GM19467 (cell line): Measurements from ENCODE around the gene KLHL18.
"Not testable (repeated sequence)": the region's sequence is repeated elsewhere in the genome, so short reads cannot be mapped to it uniquely, and the experiment has no call there.

Experiments used
- ATAC-seq: cut with Tn5 transposase; IDR thresholded peaks from one replicate; pipeline ENCODE4 v1.9.1; 2021; ENCODE audit warnings: mild to moderate bottlenecking, moderate library complexity; ENCODE audit not compliant: unreplicated experiment

KLHL18 gene

DNA sequence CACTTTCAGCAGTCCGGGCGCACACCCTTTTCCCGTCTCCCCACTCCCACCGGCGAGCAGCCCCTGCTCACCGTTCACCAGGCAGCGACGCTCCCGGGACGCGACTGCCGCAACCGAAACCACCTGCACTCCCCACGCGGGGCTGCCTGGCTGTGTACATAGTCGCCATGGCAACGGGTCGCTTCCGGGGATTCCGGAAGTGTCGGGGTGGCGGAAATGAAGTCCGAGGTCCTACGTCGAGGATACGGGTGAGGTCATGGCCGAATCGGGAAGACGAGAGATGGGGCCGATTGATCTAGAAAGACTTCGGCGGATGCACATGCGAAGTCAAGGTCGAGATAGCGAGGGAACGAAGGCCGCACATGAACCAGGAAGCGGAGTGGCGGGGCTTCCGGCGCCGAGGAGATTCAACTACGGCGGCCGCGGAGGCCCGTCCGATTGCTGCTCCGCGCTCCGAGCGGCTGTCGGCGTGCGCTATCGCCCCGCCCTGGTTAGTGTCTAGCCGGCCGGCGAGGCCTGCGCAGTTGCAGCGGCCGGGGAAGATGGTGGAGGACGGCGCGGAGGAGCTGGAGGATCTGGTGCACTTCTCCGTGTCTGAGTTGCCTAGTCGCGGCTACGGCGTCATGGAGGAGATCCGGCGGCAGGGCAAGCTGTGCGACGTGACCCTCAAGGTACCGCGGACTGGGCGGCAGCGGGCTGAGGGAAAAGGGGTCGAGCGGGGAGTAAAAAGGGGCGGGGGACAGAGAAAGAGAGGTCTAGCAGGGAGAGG is at the start of gene KLHL18, which contains the start of gene KIF9:
Gene KLHL18, plus strand, starts transcription at position 521 of the 769 bp plus-strand sequence. Its CDS starts 22 bp downstream, at position 543.
Gene KIF9, minus strand, starts transcription at position 376 of the 769 bp plus-strand sequence. CDS start 5,425 bp downstream, outside the sequence.
- ATAC-seq = peak; percentile 75

DNA sequence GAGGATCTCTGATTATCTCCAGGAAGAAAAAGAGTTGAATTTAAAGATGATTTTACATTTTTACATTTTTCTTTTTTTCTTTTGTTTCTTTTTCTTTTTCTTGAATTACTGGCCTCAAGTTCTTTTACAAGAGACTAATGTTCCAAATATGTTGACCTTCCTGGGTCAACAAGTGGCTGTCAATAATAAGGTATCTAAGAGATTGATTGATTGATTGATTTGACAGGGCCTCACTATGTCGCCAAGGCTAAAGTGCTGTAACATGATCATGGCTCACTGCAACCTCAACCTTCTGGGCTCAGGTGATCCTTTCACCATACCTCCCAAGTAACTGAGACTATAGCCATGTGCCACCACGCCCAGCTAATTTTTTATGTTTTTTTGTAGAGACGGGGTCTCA is 44.7 kb upstream of the KLHL18 start:
- ATAC-seq = no peak

GRCh38 chr3:47239929-47240328 is 42.8 kb upstream of the KLHL18 start:
- ATAC-seq = no peak

DNA sequence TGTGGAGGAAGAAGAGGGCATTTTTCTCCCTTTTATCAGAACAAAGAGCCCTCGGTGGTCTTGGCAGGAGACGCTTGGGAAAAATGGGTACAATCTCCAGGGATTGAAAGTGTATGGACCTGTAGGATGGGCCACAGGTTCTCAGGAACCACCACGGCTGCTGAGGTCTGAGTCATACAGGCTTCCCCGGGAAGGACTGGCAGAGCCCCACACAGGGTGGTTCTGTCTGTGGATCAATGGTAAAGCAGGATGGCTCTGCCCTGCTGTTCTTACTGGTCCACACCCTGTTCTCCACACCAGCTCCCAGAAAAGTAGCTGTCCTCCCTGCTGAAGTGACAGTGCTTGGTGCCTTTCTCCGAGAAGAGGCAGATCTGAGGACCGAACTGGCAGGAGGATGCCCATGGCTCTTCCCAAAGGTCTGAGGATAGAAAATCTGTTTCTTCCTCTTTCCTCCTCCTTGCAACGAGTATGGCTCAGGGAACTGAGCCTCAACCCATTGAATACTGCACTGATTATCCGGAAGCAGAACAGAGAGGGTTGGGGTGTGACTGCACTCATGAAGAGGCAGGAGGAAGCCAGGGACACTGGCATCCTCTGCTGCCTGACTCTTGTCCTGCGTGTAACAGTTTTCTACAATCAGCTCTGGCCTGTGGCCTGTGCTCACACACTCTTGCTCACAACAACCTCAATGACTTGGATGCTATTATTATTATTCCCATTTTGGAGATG is 39.2 kb upstream of the KLHL18 start:
- ATAC-seq = no peak

- no peak for ATAC-seq
Measured at GRCh38 chr3:47244531-47245100, 38.1 kb upstream of the KLHL18 start.

DNA sequence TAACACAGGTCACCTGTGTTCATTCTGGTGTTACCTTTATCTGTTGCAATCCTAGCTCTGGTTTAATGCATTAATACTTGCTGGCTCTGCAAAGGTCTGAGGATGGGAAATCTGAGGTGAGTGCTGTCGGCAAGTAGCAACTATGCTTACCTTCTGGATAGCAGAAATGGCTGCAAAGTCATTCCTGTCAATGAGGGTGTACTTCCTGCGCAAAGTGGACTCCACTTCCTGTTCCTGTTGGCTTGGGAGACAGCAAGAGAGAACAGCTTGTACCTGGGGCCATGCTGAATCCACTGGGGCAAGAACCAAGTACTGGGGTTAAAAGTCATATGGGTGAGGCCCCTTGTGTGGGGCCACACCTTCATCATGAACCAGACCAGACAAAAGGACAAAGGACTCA is 37.5 kb upstream of the KLHL18 start:
- ATAC-seq = no peak

- ATAC-seq = no peak
Measured at GRCh38 chr3:47247131-47248064, 35.3 kb upstream of the KLHL18 start.

- ATAC-seq = no peak
Measured at GRCh38 chr3:47250309-47251060, 32.3 kb upstream of the KLHL18 start.

- ATAC-seq = not testable (repeated sequence)
Measured at GRCh38 chr3:47251085-47251484, 31.7 kb upstream of the KLHL18 start.

DNA sequence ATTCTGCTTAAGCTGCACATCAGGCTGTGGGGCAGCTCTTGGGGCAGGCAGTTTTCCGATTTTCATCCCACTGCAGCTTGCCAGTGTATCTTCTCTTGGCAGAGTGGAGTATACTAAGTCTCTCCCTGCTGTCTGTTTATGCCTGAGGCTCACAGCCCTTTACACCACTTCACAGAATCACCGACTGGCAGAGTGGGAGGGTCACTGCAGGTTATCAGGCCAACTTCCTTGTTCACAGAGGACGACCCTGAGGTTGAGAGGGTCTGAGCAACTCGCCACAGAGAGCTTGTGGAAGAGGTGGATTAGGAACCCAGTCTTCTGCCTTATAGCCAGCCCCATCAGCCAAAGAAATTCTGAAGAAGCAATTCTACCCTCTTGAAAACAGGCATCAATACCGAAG is 31.1 kb upstream of the KLHL18 start:
- ATAC-seq = no peak

DNA sequence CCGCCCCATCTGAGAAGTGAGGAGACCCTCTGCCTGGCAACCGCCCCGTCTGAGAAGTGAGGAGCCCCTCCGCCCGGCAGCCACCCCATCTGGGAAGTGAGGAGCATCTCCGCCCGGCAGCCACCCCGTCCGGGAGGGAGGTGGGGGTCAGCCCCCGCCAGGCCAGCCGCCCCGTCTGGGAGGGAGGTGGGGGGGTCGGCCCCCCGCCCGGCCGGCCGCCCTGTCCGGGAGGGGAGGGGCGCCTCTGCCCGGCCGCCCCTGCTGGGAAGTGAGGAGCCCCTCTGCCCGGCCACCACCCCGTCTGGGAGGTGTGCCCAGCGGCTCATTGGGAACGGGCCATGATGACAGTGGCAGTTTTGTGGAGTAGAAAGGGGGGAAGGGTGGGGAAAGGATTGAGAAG is 26.4 kb upstream of the KLHL18 start:
- ATAC-seq = not testable (repeated sequence)

- no peak for ATAC-seq
Measured at GRCh38 chr3:47259114-47259513, 23.6 kb upstream of the KLHL18 start.

DNA sequence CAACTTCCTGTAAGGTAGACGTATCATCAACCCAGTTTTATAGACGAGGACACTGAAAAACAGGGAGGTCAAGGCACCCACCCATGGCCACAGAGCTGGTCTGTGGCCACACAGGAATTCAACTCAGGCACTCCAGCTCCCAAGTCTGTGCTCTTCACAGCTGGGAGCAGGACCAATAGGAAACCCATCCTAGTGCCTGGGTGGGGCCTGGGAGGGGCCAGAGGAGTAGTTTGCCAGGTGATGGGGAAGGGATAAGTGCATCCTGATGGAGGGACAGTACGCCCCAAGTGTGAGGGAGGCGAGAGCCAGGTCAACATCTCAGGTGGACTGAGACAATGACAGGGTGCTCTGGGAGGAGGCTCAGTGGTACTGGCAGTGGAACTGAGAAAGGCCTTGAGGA is 22.1 kb upstream of the KLHL18 start:
- no peak for ATAC-seq

DNA sequence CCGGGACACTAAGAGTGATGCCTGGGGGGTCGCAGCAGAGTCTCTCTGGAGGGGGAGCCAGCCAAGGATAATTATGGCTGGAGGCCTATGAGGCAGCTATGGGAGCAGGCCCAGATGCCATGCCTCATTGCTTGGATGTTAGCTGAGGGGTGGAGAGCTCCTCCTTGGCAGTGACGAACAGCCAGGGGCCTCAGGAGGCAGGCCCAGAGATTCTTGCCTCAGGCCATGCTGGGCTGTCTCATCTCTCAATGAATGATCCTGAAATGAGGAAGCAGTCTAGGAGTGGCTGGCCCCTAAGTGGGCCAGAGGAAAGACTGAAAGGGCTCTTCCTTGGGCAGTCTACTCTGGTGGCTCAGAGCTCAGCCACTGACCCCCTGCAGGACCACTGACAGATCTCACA is 21.4 kb upstream of the KLHL18 start:
- no peak for ATAC-seq

- ATAC-seq = no peak
Measured at GRCh38 chr3:47265008-47265407, 17.7 kb upstream of the KLHL18 start.

DNA sequence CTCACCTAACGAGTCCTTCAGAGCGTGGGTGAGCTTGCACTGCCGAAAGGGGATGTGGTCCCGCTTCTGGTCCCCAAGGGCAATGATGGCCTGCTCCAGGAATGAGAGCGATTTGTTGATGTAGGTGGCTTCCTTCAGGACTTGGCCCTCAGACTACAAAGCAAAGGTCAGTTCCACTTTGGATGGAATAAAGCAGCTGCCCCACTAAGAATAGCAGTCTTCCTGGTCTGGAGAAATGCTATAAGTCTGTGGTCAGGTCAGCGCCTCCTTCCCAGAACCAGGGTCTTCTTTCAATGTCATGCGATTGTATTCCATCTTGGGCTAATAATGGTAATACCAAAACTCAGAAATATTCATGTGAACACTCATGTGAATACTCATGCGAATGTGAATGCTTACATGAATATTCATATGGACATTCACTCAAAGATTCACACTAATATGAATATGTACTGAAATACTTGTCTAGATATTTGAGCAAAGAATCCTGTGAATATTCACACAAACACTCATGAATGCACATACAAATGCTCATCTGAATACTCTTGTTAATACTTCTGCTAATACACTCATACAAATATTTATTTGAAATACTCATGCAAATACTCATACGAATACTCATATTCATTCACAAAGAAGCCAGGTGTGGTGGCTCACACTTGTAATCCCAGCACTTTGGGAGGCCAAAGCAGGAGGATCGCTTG is 16.9 kb upstream of the KLHL18 start:
- no peak for ATAC-seq

DNA sequence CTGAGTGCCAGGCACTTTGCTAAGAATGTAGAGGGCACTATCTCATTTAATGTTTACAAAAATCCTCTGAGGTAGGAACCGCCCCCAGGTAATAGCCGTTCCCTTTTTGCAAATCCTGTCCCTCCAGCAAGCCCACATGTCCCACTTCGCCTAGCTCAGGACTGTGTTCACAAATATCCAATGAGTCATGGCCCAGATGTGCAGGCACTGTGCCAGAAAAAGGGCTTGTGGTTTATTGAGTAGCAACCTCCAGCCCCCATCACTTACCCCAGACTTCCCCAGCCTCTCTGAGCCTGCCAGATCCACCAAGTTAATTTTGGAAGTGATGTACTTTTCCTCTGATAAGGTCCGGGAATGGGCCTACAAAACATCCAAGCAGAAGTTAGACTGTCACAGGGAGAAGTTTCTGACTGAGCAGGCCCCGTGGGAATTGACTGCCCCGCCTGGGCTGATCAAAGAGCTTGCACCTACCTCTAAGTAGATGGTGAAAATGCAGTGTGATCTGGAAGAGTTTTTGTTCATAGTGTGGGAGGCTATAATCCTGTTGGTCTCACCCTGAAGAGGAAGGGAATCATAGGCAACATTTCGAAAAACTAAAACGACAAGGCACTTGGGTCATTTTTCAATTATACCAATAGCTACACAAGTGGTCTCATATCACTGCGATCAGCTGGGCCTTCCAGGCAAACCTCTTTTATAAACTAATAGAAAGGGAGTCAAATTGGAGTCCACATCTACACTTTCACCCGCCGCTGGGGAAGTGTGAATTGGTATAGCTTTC is 15.8 kb upstream of the KLHL18 start:
- no peak for ATAC-seq

GRCh38 chr3:47267490-47267824 is 15.3 kb upstream of the KLHL18 start:
- ATAC-seq = no peak

DNA sequence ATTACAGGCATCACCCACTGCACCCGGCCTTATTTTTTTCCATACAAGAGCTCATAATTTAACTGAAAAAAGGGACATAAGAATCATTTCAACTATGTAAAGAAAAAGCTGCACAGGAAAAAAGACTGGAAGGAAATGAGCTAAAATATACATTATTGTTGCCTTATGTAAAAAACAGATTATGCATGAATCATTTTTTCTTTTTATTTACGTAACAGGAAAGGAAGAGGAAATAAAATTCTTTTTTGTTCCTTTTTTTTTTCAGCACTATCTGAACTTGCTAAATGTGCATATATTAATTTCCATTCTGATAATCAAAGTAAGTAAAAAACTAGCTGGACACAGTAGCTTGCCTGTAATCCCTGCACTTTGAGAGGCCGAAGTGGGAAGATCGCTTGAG is 12.2 kb upstream of the KLHL18 start:
- ATAC-seq = no peak
